Stomach smooth muscle (tissue), 2 donors: ENCODE measurements around the gene LRRC37A.
"Not testable (repeated sequence)": the region's sequence is repeated elsewhere in the genome, so short reads cannot be mapped to it uniquely, and the experiment has no call there.

Source experiments
- H3K27ac ChIP-seq: one replicate; pipeline ENCODE4 v1.7.0; 2013; ENCODE audit warnings: mild to moderate bottlenecking, low read length, inconsistent platforms
- H3K27me3 ChIP-seq, 2 donors: one replicate each; pipeline ENCODE4 v1.7.0; 2013; ENCODE audit warnings: low read length in 2 of 2; ENCODE audit not compliant: insufficient read depth in 2 of 2, control insufficient read depth in 1 of 2
- H3K36me3 ChIP-seq, 2 donors: one replicate each; pipeline ENCODE4 v1.7.0; 2013; ENCODE audit warnings: low read length in 2 of 2; ENCODE audit not compliant: control insufficient read depth in 2 of 2, insufficient read depth in 2 of 2
- H3K4me1 ChIP-seq: one replicate; pipeline ENCODE4 v1.7.0; 2013; ENCODE audit warnings: low read length; ENCODE audit not compliant: control insufficient read depth, insufficient read depth
- H3K4me3 ChIP-seq, 2 donors: one replicate each; pipeline ENCODE4 v1.7.0; 2013; ENCODE audit warnings: low read length in 2 of 2
- H3K9ac ChIP-seq, 2 donors: one replicate each; pipeline ENCODE4 v1.7.0; 2013; ENCODE audit warnings: low read length in 2 of 2, mild to moderate bottlenecking in 1 of 2
- H3K9me3 ChIP-seq, 2 donors: one replicate each; pipeline ENCODE4 v1.7.0; 2013; ENCODE audit warnings: low read length in 2 of 2; ENCODE audit not compliant: control insufficient read depth in 2 of 2
- donor health status: healthy.
- donor health status: Pancreatic carcinoma.

The LRRC37A gene

GRCh38 chr17:46287587-46287986 is 7.3 kb upstream of the LRRC37A start:
- not testable (repeated sequence) for H3K9ac ChIP-seq, H3K27ac ChIP-seq, H3K4me1 ChIP-seq, H3K4me3 ChIP-seq, H3K27me3 ChIP-seq, H3K36me3 ChIP-seq, H3K9me3 ChIP-seq

GRCh38 chr17:46290906-46291546 is 3.9 kb upstream of the LRRC37A start:
- H3K9me3 ChIP-seq, H3K4me1 ChIP-seq, H3K9ac ChIP-seq, H3K27ac ChIP-seq, H3K36me3 ChIP-seq, H3K27me3 ChIP-seq, H3K4me3 ChIP-seq: not testable (repeated sequence)

- not testable (repeated sequence) for H3K9ac ChIP-seq, H3K4me1 ChIP-seq, H3K4me3 ChIP-seq, H3K27me3 ChIP-seq, H3K27ac ChIP-seq, H3K36me3 ChIP-seq, H3K9me3 ChIP-seq
Measured at GRCh38 chr17:46291618-46292017, 3.3 kb upstream of the LRRC37A start.

GRCh38 chr17:46341220-46341619 is 46.3 kb downstream of the LRRC37A start:
- not testable (repeated sequence) for H3K9me3 ChIP-seq, H3K4me3 ChIP-seq, H3K27me3 ChIP-seq, H3K9ac ChIP-seq, H3K36me3 ChIP-seq, H3K4me1 ChIP-seq, H3K27ac ChIP-seq

- not testable (repeated sequence) for H3K9ac ChIP-seq, H3K4me3 ChIP-seq, H3K27me3 ChIP-seq, H3K9me3 ChIP-seq, H3K4me1 ChIP-seq, H3K36me3 ChIP-seq, H3K27ac ChIP-seq
Measured at GRCh38 chr17:46342131-46342530, 47.2 kb downstream of the LRRC37A start.

GRCh38 chr17:46348345-46348744 is 53.4 kb downstream of the LRRC37A start:
- H3K9ac ChIP-seq, H3K4me1 ChIP-seq, H3K36me3 ChIP-seq, H3K27me3 ChIP-seq, H3K4me3 ChIP-seq, H3K9me3 ChIP-seq, H3K27ac ChIP-seq: not testable (repeated sequence)

- not testable (repeated sequence) for H3K36me3 ChIP-seq, H3K9me3 ChIP-seq, H3K27ac ChIP-seq, H3K4me3 ChIP-seq, H3K27me3 ChIP-seq, H3K9ac ChIP-seq, H3K4me1 ChIP-seq
Measured at GRCh38 chr17:46349060-46349459, 54.1 kb downstream of the LRRC37A start.

- H3K27me3 ChIP-seq, H3K27ac ChIP-seq, H3K4me1 ChIP-seq, H3K9ac ChIP-seq, H3K36me3 ChIP-seq, H3K4me3 ChIP-seq, H3K9me3 ChIP-seq: not testable (repeated sequence)
Measured at GRCh38 chr17:46353856-46354255, 58.9 kb downstream of the LRRC37A start.

- not testable (repeated sequence) for H3K27ac ChIP-seq, H3K9ac ChIP-seq, H3K27me3 ChIP-seq, H3K4me1 ChIP-seq, H3K4me3 ChIP-seq, H3K9me3 ChIP-seq, H3K36me3 ChIP-seq
Measured at GRCh38 chr17:46361145-46361735, 66.3 kb downstream of the LRRC37A start.

GRCh38 chr17:46361755-46362154 is 66.8 kb downstream of the LRRC37A start, which contains the start of gene ARL17B:
ARL17B (minus strand) TSS chr17:46361766; CDS start chr17:46358397, 3,369 bp downstream.
- not testable (repeated sequence) for H3K4me1 ChIP-seq, H3K27ac ChIP-seq, H3K9me3 ChIP-seq, H3K36me3 ChIP-seq, H3K9ac ChIP-seq, H3K27me3 ChIP-seq, H3K4me3 ChIP-seq

- H3K27ac ChIP-seq, H3K36me3 ChIP-seq, H3K27me3 ChIP-seq, H3K9me3 ChIP-seq, H3K4me3 ChIP-seq, H3K9ac ChIP-seq, H3K4me1 ChIP-seq: not testable (repeated sequence)
Measured at GRCh38 chr17:46367520-46367919, 72.6 kb downstream of the LRRC37A start.
